Renal cortex interstitium (tissue), 11 donors: Measurements from ENCODE around the gene GNG7. TPM values are rescaled to one million over a fixed set of nuclear protein-coding genes. Genes with fewer than 3 reads are reported as not detected.
"Not testable (repeated sequence)": the region's sequence is repeated elsewhere in the genome, so short reads cannot be mapped to it uniquely, and the experiment has no call there.

Experiments used
- DNase-seq, 11 donors: peaks; one replicate each; pipeline ENCODE4 v3.0.0-alpha.2; 2013; ENCODE audit warnings: low read depth in 9 of 11, low spot score in 4 of 11; ENCODE audit errors: extremely low read depth in 1 of 11
- polyA plus RNA-seq, 3 donors: library from polyadenylated mRNA; unstranded; fragments of 120-200 nt; gene quantifications; one replicate each; pipeline ENCODE4 v1.2.1, GENCODE V29; 2013; ENCODE audit not compliant: insufficient read length in 3 of 3

GNG7 gene
- polyA plus RNA-seq, 3 donors = 5.1 to 7.2 (median 5.9) TPM

- no peak for DNase-seq
These were observed 42.5 kb downstream of the GNG7 start for GRCh38 chr19:2659856-2660432.

GRCh38 chr19:2656533-2656932 is 46.0 kb downstream of the GNG7 start:
- DNase-seq = no peak

DNA sequence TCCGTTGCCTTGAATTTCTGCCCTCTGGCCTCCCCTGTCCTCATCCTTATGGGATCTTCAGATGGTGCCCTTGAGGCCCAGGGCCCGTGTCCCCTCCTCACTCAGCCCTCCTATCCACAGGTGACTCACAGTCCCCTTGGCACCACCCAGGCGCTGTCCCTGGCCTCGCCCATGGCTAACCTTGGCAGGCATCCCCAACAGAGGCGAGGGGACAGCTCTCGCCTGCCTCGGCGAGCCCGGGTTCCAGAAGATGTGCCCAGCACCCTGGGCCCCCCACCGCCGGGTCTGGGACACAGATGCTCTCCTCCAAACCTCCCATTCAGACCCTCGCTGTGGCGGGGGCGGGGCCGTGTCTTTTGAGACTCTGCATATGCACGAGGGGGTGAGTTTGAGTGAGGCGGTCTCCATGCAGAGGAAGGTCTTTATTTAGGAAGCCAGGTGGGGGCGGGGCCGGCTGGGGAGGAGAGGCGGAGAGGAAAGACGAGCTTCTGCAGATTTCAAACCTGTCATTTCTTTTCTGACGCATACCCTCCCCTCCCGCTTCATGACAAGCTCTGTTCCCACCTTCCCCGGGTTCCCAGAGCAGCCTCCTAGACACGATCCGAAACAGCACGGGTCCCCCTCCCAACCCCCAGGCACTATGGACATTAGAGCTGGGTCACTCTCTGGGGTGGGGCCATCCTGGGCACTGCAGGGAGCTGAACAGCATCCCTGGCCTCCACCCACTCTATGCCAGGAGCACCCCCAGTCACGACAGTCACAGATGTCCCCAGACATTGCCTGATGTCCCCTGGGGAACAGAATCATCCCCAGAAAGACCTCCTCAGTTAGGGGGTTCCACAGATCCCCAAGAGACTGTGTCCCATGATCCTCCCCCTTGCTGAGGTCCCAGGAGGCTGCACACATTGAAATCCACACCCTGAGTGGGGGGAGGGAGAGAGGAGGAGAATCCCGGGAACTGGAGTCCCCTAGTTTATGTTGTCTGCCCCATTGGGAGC is 48.5 kb downstream of the GNG7 start:
- DNase-seq = no peak

GRCh38 chr19:2653218-2653617 is 49.3 kb downstream of the GNG7 start:
- no peak for DNase-seq

DNA sequence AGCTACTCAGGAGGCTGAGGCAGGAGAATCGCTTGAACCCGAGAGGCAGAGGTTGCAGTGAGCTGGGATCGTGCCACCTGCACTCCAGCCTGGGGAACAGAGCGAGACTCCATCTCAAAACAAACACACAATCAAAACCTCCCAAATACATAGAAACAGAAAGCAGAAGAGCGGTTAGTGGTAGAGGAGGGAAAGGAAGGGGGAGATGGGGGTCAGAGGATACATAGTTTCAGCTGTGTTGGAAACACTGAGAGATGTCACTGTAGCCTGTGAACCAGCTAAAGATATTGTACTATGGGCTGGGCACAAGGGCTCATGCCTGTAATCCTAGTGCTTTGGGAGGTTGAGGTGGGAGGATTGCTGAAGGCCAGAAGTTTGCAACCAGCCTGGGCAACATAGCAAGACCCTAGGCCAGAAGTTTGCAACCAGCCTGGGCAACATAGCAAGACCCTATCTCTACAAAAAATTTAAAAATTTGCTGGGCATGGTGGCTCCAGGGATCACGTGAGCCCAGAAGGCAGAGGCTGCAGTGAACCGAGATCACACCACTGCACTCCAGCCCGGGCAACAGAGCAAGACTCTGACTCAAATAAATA is 49.9 kb downstream of the GNG7 start:
- no peak for DNase-seq

DNA sequence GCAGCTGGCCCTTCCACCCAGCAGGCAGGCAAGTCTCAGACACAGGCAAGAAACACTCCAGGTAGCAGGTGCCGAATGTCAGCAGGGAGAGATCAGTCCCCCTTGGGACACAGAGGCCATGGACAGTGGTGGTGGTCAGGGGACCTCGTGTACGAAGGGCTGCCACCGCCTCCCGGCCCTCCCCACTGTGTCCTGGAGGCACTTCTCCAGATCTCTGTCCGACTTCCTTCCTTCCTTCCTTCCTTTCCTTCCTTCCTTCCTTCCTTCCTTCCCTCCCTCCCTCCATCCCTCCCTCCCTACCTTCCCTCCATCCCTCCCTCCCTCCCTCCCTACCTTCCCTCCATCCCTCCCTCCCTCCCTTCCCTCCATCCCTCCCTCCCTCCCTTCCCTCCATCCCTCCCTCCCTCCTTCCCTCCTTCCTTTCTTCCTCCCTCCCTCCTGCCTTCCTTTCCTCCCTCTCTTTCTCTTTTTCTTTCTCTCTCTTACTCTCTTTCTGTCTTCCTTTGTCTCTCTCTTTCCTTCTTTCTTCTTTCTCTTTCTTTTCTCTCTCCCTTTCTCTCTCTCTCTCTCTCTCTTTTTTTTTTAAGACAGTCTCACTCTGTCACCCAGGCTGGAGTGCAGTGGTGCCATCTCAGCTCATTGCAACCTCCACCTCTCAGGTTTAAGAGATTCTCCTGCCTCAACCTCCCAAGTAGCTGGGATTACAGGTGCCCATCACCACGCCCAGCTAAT is 51.3 kb downstream of the GNG7 start:
- DNase-seq = not testable (repeated sequence)

DNA sequence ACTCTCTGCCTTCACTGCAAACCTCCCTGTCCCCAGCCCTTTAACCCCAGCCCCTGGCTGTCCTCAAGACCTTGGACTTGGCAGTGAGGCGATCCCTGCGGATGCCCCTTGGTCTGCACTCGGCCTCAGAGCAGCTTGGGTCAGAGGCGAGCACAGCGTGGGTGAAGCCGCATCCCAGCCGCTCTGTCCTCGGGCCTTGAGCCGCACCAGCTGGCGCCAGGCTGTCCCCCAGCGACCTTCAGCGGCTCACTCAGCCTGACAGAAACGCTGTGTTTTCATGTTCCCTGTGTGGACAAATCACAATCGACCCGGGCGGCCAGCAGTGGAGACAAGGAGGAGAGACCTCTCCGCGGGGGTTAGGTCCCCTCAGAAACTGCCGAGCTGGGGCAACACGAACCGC is 52.0 kb downstream of the GNG7 start:
- DNase-seq = no peak

DNA sequence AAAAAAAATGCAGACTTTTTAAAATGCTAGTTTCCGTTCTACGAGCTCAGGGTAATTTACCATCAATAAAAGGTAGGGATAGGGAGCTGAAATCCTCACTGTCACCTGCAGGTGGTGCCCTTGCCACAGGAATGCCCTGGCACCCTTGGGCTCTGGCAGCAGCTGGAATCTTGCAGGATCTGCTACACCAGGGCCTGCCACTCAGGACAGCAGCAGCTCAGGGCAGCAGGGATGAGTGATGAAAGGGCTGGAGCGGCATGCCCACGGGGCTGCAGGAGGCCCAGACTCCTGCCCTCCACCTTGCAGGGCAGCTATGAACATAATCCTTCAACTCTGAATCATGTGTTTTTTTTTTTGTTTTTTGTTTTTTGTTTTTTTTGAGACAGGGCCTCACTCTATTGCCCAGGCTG is 54.0 kb downstream of the GNG7 start:
- peak in 5 of 11 donors; percentile 48 to 54 (median 52) for DNase-seq

DNA sequence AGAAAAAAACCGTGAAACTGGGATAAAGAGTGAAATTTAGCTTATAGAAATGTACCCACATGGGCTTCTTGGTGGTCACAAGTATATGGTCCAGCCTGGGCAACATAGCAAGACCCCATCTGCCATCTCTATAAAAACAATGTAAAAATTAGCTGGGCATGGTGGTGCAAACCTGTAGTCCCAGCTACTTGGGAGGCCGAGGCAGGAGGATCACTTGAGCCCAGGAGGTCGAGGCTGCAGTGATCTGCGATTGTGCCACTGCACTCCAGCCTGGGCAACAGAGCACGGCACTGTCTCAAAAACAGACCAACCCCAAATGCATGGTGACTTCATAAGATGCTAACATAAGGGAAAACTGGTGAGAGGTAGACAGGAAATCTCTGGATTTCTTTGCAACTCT is 54.4 kb downstream of the GNG7 start:
- DNase-seq = no peak

DNA sequence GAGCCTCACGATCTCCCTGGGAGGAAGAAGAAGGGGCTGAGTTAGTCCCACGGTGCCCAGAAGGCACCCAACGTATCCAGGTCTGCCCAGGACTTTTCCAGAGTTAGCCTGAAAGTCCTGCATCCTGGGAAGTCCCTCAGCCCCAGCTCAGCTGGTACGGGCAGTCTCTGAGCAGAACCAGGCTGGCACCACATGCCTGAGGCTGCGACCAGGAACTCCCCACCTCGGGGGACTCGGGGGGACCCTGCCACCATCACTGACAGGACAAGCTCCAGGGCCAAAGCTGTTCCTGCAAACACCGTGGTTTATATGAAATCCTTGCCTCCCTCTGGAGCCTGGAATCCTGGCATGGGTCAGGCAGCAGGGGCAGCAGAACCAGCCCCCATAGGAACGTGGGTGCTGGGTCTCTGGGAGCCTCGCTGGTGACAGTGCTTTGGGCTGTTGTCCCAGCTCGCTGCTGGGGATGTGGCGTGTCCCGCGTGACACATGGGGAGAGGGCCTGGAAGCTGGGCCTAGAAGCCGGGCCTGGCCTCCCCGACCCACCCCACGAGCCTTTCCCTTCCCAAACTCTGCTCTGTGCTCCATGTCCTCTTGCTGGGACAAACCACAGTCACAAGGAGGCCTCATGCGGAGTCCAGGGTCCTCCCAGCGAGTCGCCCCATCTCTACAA is 55.5 kb downstream of the GNG7 start:
- DNase-seq = no peak

DNA sequence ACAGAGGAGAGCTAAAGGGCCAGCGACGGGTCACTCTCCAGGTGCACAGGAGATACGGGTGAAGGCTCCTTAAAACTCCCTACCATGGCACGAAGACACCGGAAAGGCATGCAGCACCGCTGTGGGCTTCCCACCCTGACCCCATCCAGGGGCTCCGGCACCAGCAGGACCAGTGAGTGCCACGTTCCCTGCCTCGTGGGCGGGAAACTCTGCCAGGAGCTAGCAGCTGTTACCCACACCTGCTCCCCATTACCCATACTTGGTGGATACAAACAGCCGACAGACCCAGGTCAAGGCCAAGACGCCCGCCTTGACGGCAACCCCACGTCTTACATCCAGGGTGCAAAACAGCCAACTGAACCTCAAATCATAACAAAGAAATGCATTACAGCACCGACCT is 56.7 kb downstream of the GNG7 start:
- no peak for DNase-seq

GRCh38 chr19:2643123-2643737 is 59.3 kb downstream of the GNG7 start:
- not testable (repeated sequence) for DNase-seq

GRCh38 chr19:2641332-2641698 is 61.2 kb downstream of the GNG7 start:
- DNase-seq = no peak

GRCh38 chr19:2640563-2641331 is 61.7 kb downstream of the GNG7 start:
- no peak for DNase-seq

DNA sequence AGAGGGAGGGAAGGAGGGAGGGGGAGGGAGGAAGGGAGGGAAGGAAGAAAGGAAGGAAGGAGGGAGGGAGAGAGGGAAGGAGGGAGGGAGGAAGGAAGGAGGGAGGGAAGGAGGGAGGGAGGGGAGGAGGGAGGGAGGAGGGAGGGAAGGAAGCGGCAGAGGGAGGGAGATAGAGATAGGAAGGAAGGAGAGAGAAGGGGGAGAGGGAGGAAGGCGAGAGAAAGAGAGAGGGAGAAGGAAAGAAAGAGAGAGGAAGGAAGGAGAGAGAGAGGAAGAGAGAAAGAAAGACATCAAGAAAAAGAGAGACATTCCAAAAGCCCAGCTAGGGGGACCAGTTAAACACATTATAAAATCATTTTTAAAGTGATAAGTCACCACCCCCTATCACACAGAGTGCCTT is 62.5 kb downstream of the GNG7 start:
- DNase-seq = no peak

DNA sequence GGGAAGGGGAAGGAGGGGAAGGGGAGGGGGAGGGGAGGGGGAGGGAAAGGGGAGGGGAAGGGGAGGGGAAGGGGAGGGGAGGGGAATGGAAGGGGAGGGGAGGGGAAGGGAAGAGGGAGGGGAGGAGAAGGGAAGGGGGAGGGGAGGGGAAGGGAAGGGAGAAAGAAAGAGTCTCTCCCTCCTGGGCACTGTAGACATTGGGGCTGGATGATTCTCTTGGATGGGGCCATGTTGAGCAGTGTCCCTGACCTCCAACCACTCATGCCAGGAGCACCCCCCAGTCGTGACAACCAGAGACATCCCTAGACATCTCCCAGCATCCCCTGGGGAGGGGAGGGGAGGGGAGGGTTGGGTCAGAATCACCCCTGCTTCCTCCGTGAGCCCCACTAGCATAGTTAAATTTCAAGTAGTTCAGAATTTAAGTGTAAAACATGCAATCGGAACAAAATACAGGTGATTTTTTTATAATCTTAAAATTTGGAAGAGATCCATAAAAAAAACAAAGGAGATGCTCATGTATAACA is 64.0 kb downstream of the GNG7 start:
- DNase-seq = no peak

GRCh38 chr19:2636897-2637683 is 65.4 kb downstream of the GNG7 start:
- no peak for DNase-seq
